Measurements from ENCODE around the gene ETV6.
A peak's percentile ranks its signal among the peaks of the same experiment; 100 is the strongest.

ETV6 gene

GRCh38 chr12:11853126-11853525 lies 203.7 kb downstream of the ETV6 start:
- Histone ChIP-seq H3K4me1 (ENCODE audit: insufficient read depth, insufficient read length) (no peaks in the 10 kb centered on the region), H3K4me3 (ENCODE audit: insufficient read length, low read depth) (no peak overlapping the region), H3K27me3 (ENCODE audit: insufficient read depth, insufficient read length) (no peaks in the 10 kb centered on the region), H3K9ac (ENCODE audit: insufficient read length, low read depth) (no peak overlapping the region), H3K36me3 (ENCODE audit: insufficient read depth, insufficient read length, low read length) (peaks cover 28% of the 10 kb centered on the region), H3K9me3 (ENCODE audit: insufficient read depth, low read length) (no peaks in the 10 kb centered on the region)
- DNase-seq (ENCODE audit: low read depth, low spot score): no peak
- TF ChIP-seq YY1 (IDR thresholded peaks at IDR 0.05; ENCODE audit: insufficient read depth, insufficient read length) (no peak), SUZ12 (IDR thresholded peaks at IDR 0.05; ENCODE audit: extremely low read depth, insufficient read depth, insufficient read length) (no peak), ZNF274 (IDR thresholded peaks at IDR 0.05; ENCODE audit: low read depth, low read length) (no peak)

GRCh38 chr12:11854011-11854499 lies 204.6 kb downstream of the ETV6 start:
- no peaks in the 10 kb centered on the region for H3K9me3 ChIP-seq (ENCODE audit: insufficient read depth, low read length)
- no peak overlapping the region for H3K4me3 ChIP-seq (ENCODE audit: insufficient read length, low read depth)
- no peaks in the 10 kb centered on the region for H3K27me3 ChIP-seq (ENCODE audit: insufficient read depth, insufficient read length)
- no peaks in the 10 kb centered on the region for H3K4me1 ChIP-seq (ENCODE audit: insufficient read depth, insufficient read length)
- H3K36me3 ChIP-seq (ENCODE audit: insufficient read depth, insufficient read length, low read length): peaks cover 28% of the 10 kb centered on the region
- no peak for DNase-seq (ENCODE audit: low read depth, low spot score)
- H3K9ac ChIP-seq (ENCODE audit: insufficient read length, low read depth): no peak overlapping the region
- TF ChIP-seq ZNF274 (IDR thresholded peaks at IDR 0.05; ENCODE audit: low read depth, low read length) (no peak), YY1 (IDR thresholded peaks at IDR 0.05; ENCODE audit: insufficient read depth, insufficient read length) (no peak), SUZ12 (IDR thresholded peaks at IDR 0.05; ENCODE audit: extremely low read depth, insufficient read depth, insufficient read length) (no peak)

GRCh38 chr12:11855983-11856374 lies 206.5 kb downstream of the ETV6 start:
- TF ChIP-seq ZNF274 (IDR thresholded peaks at IDR 0.05; ENCODE audit: low read depth, low read length) (no peak), YY1 (IDR thresholded peaks at IDR 0.05; ENCODE audit: insufficient read depth, insufficient read length) (no peak), SUZ12 (IDR thresholded peaks at IDR 0.05; ENCODE audit: extremely low read depth, insufficient read depth, insufficient read length) (no peak)
- Histone ChIP-seq H3K9ac (ENCODE audit: insufficient read length, low read depth) (no peak overlapping the region), H3K4me1 (ENCODE audit: insufficient read depth, insufficient read length) (no peaks in the 10 kb centered on the region), H3K36me3 (ENCODE audit: insufficient read depth, insufficient read length, low read length) (peaks cover 22% of the 10 kb centered on the region), H3K27me3 (ENCODE audit: insufficient read depth, insufficient read length) (no peaks in the 10 kb centered on the region), H3K9me3 (ENCODE audit: insufficient read depth, low read length) (no peaks in the 10 kb centered on the region), H3K4me3 (ENCODE audit: insufficient read length, low read depth) (no peak overlapping the region)
- DNase-seq (ENCODE audit: low read depth, low spot score): peak; percentile 56

- no peak for TF ChIP-seq ZNF274 (IDR thresholded peaks at IDR 0.05; ENCODE audit: low read depth, low read length)
- no peak for TF ChIP-seq YY1 (IDR thresholded peaks at IDR 0.05; ENCODE audit: insufficient read depth, insufficient read length)
- no peak for TF ChIP-seq SUZ12 (IDR thresholded peaks at IDR 0.05; ENCODE audit: extremely low read depth, insufficient read depth, insufficient read length)
- no peak overlapping the region for H3K4me3 ChIP-seq (ENCODE audit: insufficient read length, low read depth)
- H3K36me3 ChIP-seq (ENCODE audit: insufficient read depth, insufficient read length, low read length): peaks cover 25% of the 10 kb centered on the region
- no peak overlapping the region for H3K9ac ChIP-seq (ENCODE audit: insufficient read length, low read depth)
- H3K27me3 ChIP-seq (ENCODE audit: insufficient read depth, insufficient read length): no peaks in the 10 kb centered on the region
- DNase-seq (ENCODE audit: low read depth, low spot score): no peak
- H3K9me3 ChIP-seq (ENCODE audit: insufficient read depth, low read length): no peaks in the 10 kb centered on the region
- H3K4me1 ChIP-seq (ENCODE audit: insufficient read depth, insufficient read length): peaks cover 7% of the 10 kb centered on the region
These were observed 207.5 kb downstream of the ETV6 start for GRCh38 chr12:11856971-11857370.

GRCh38 chr12:11859705-11860425 lies 210.4 kb downstream of the ETV6 start:
- peaks cover 18% of the 10 kb centered on the region for H3K36me3 ChIP-seq (ENCODE audit: insufficient read depth, insufficient read length, low read length)
- no peak for DNase-seq (ENCODE audit: low read depth, low spot score)

GRCh38 chr12:11861155-11861863 lies 211.8 kb downstream of the ETV6 start:
- H3K27me3 ChIP-seq (ENCODE audit: insufficient read depth, insufficient read length): no peaks in the 10 kb centered on the region

More at GRCh38 chr12:11859705-11860425, 210.4 kb downstream of the ETV6 start:
- TF ChIP-seq YY1 (IDR thresholded peaks at IDR 0.05; ENCODE audit: insufficient read depth, insufficient read length) (no peak), SUZ12 (IDR thresholded peaks at IDR 0.05; ENCODE audit: extremely low read depth, insufficient read depth, insufficient read length) (no peak), ZNF274 (IDR thresholded peaks at IDR 0.05; ENCODE audit: low read depth, low read length) (no peak)
- no peak overlapping the region for H3K9ac ChIP-seq (ENCODE audit: insufficient read length, low read depth)
- H3K4me3 ChIP-seq (ENCODE audit: insufficient read length, low read depth): no peak overlapping the region
- H3K4me1 ChIP-seq (ENCODE audit: insufficient read depth, insufficient read length): peaks cover 7% of the 10 kb centered on the region
- H3K9me3 ChIP-seq (ENCODE audit: insufficient read depth, low read length): no peaks in the 10 kb centered on the region
- no peaks in the 10 kb centered on the region for H3K27me3 ChIP-seq (ENCODE audit: insufficient read depth, insufficient read length)

More at GRCh38 chr12:11861155-11861863, 211.8 kb downstream of the ETV6 start:
- TF ChIP-seq YY1 (IDR thresholded peaks at IDR 0.05; ENCODE audit: insufficient read depth, insufficient read length) (no peak), SUZ12 (IDR thresholded peaks at IDR 0.05; ENCODE audit: extremely low read depth, insufficient read depth, insufficient read length) (no peak), ZNF274 (IDR thresholded peaks at IDR 0.05; ENCODE audit: low read depth, low read length) (no peak)
- no peak for DNase-seq (ENCODE audit: low read depth, low spot score)
- Histone ChIP-seq H3K4me3 (ENCODE audit: insufficient read length, low read depth) (no peak overlapping the region), H3K36me3 (ENCODE audit: insufficient read depth, insufficient read length, low read length) (peaks cover 18% of the 10 kb centered on the region), H3K4me1 (ENCODE audit: insufficient read depth, insufficient read length) (peaks cover 7% of the 10 kb centered on the region), H3K9me3 (ENCODE audit: insufficient read depth, low read length) (peaks cover 12% of the 10 kb centered on the region), H3K9ac (ENCODE audit: insufficient read length, low read depth) (no peak overlapping the region)
